Measurements from ENCODE around the gene HIC1.

Gene HIC1

DNA sequence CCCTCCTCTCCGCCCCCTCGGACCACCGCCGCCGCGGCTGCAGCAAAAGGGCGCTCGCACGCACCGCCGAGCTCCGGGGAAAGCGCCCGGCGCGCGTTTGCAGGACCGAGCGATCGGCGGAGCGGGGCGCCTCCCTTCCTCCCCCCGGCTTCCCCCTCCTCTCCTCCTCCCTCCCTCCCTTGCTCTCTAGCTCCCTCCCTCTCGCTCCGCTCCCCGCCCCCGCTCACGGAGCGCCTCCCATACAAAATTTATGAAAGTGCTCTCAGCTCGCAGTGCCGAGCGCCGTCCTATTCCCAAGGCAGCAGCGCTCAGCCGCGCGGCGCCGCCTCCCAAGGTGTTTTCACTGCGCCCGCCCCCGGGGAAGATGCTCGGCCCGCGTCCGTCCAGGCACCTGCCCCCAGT lies 29.7 kb upstream of the HIC1 start, which contains the start of gene RTN4RL1:
RTN4RL1 (minus strand) TSS at position 115 of the 402 bp plus-strand sequence. CDS start 469 bp downstream, outside the sequence.
- DNase-seq: peak; percentile 78

DNA sequence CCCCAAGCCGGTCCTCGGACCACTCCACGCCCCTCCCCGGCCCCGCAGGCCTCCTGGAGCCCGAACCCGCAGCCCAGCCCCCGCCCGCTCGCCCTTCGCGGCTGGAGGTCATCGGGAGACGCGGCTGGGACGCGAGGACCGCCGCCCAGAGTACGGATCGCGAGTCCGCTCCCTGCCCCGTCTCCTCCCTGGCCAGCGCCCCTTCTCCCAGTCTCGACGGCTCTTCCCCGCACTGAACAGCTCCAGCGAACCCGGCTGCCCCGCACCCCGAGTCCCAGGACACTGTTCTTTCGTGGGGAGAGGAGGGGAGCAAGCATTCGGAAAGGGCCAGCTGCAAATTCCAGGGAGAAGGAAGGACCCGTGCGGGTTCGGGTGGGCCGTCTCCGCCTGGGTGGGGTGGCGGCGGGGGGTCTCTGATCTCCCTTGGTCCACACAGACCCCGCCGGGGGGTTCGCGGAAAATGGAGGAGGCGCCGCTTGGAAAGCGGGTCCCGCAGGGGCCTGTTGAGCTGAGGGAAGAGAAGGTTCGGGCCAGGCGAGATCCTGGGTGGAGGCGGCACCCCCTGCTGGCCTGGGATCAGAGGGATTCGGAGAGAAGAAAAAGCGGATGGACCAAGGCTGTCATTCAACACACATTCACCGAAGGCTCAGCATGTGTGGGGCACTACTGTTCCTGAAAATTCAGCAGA lies 29.1 kb upstream of the HIC1 start:
- peak; percentile 94 for DNase-seq

DNA sequence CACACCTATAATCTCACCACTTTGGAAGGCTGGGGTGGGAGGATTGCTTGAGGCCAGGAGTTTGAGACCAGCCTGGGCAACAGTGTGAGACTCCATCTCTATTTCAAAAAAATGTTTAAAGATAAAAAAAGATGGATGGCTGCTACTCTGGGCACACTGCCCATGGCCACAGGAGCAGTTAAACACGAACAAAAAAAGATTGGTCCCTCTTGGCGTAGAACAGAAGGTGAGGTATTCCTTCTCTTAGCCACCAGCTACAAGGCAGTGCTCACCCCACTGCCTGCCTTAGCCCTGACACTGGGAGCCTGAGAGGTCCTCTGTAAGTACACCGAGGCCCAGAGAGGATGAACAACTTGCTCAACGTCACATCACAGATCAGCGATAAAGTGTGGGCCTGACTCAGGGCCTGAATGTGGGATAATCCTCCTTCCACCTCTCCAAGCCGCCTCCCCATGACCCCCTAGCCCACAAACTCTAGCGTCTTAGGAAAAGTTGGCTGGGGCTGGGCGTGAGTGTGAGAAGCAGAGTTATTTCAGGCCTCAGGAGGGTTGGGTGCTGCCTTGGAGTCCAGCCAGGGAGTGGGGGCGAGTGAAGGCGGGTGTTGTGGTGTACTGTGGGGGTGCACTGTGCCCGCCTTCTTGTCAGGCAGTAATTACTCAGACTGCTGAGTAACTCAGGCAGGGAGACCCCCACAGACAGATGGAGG lies 27.2 kb upstream of the HIC1 start:
- peak; percentile 46 for DNase-seq

DNA sequence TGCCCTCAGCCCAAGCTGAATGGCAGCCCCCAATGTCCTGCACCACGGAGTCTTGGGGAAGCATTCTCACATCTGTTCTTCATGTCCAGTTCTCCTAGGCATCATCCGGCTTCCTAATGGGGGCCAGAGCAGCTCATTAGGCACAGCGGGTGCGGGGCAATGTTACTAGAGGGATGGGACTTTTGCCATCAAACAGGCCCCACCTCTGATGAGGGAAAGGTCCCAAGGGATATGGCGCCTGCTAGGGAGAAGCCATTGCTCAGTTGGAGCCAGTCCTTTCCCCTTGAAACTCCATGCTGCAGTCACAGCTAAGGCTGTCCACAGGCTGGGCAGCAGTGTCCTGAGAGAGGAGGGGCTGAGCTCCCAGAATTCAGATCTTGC lies 26.7 kb upstream of the HIC1 start:
- DNase-seq: no peak

DNA sequence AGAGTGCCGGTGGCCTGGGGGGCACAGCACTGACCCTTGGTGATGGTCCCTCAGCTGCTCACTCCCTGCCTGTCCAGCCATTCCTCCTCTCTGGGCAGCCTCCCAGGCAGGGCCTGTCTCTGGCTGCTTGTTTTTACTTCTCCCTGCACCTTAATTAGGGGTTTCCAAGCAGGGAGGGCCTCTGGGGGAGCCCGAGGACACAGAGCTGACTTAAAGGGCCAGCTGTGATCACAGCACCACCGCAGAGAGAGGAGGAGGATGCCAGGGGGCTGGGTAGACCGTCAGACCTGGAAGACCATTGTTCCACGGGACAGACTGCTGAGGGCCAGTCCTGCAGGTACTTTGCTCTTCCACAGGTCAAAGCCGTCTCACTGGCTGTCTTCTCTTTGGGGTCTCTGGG lies 26.2 kb upstream of the HIC1 start:
- peak; percentile 67 for DNase-seq

DNA sequence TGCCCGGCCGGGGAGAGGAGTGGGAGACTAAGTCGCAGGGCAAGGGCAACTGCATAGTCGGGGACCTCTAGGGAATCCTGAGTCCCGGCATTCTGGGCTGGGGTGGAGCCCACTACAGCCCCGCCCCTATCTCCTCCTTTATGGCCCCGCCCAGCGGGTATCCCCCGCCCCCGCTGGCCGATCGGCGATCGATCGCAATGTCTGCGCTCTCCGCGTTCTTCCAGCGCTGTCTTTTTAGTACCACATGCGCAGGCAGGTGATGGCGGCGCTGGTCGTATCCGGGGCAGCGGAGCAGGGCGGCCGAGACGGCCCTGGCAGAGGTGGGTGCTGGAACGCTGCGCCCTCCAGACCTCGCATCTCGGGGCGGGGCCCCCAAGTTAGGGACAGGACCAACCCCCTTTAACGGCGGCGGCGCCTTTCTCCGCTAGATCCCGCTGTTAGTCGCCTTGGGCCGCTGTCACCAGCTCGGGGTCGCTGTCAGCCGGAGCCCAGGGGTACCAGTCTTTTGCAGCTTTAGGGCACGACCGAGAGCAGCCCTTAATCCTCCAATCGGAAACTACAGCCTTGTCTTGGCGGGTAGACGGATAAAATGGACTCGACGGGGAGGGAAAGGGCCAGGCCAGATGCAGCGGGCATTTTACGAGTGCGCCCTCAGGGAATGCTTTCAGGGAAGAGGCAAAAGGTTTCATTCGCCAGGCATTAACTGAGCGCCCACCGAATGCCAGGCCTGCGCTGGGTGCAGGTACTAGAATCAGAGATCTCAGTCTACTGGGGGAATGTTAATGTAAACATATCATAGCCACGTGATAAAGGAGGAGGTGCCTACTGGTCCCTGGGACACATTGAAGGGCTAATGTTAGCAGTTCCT lies 24.8 kb upstream of the HIC1 start, which contains the start of gene DPH1:
DPH1 (plus strand) TSS at position 243 of the 868 bp plus-strand sequence; CDS start at position 260, 17 bp downstream.
- DNase-seq: peak; percentile 95

DNA sequence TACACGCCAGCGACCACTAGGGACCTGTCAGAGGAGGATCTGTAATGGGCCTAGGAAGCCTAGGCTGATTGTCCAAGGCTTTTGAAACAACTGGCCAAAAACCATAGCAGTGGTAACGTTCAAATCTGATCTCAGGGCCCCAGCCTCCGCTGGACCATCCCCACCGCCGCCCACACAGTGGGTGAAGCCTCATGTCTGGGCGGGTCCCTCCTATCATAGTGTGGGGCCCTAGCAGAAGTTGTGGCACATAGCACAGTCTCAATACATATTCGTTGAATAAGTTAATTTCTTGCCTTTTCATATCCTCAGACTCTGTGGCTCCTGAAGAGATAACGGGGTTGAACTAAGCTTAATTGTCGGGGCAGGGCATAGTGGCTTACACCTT lies 24.1 kb upstream of the HIC1 start:
- peak; percentile 95 for DNase-seq

DNA sequence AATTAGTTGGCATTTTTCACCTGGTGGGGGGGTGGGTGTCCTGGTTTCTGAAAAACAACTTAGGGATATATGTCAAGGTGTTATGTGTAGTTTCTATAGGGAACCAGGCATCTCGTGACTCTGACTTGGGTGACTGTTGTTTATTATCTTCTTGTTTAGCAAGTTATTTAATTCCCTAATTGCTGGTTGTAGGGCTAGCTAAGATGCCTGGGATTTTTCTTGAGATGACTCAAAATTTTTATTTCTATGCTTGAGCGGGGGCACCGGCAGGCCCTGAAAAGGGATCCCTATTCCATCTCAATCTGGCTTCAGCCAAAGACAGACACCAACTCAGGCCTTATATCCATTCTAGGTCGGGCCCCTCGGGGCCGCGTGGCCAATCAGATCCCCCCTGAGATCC lies 21.8 kb upstream of the HIC1 start:
- no peak for DNase-seq

DNA sequence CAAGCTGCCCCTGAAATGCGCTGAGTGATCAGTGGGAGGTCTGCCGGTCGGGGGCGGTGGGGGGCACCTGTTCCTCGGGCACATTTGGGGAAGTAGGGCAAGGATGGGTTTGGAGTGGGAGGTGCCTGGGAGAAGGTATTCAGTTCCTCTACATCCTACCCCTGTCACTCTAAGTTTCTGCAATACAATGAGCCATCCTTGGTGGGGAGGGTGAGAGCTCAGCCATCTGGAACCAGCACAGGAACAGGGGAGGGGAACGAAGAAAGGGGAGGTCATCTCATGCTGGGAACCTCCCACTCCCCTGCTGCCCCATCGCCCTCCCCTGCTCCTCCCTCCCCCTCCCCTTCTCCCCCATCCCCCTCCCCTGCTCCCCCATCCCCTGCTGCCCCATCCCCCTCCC lies 20.7 kb upstream of the HIC1 start:
- no peak for DNase-seq

DNA sequence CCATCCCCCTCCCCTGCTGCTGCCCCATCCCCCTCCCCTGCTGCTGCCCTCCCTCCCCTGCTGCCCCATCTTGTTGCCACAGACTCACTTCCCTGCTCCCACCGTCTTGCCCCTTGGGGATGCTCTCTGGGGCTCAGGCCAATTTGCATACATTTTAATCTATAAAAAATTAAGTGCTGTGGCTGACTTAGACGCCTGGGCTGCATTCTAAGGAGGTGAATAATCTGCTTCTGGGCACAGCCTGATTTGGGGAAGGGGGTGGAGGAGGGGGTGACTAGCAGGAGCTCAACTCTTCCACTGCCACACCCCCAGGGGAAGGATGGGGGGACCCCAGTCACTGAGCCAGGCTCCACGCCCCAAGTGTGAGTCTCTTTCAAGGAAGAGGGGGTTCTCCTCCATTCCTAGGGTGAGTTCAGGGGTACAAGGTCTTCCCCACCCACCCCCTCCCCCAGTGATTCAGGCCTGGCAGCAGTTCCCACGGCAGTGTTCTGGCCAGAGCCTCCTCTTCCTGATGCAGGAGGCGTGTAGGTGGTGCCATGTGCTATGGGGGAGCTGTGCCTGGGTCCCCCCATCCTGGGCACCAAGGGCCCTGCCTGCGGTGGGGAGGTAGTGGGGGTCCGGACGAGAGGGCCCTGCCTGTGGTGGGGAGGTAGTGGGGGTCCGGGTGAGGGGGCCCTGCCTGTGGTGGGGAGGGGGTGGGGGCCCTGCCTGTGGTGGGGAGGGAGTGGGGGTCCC lies 19.9 kb upstream of the HIC1 start:
- DNase-seq: no peak

DNA sequence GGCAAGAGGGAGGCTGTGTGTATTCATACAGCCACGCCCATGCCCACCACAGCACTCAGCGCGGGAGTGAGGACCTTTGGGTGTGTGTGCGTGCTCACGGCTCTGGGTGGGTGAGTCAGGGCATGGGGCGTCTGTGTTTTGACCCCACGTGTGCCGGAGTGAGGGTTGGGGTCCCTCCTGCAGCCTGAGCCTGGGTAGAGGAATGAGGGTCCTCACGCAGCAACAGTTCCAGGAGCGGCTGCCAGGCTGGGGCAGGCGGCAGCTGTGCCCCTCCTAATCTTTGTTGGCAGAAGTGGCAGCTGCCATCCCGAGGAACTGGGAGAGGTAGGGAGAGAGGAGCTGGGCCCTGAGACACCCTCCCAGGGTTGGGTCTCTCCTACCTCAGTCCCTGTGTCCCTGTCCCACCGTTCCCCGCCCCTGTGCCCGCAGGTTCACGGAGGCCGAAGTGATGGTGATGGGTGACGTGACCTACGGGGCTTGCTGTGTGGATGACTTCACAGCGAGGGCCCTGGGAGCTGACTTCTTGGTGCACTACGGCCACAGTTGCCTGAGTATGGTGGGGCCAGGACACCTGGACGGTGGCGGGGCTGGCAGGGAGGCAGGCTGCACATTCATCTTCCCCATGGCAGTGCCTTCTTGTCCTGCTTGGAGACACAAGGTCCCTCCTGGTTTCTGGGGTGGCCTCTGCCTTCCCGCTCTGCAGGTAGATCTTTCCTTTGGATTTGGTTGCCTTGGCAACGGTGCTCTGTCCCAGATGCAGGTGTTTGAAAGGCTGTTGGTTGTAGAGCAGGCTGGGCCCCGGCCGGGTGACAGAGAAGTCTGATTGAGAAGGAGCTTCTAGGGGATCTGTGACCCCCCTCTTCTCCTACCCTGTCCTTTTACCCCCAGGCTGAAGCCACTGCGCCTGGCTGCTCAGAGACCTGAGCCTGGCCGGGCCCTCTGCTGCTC lies 19.1 kb upstream of the HIC1 start:
- DNase-seq: no peak

DNA sequence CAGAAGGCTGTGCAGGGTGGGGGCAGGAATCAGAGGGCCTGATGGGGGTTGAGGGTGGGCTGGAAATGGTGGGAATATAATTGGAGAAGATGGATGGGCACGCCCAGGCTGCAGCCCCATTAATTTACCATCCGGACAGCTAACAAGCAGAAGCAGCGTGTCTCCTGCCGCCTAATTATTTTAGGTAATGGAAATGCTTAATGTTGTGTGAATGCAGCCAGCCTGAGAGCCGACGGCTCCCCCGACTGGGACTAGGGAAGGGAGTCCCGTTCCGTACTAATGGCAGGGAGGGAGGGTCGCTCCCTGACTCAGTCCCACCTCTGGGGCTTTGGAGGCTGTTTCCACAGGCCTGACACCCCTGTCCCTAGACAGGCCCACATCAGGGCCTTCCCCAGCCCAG lies 17.7 kb upstream of the HIC1 start:
- DNase-seq: no peak

DNA sequence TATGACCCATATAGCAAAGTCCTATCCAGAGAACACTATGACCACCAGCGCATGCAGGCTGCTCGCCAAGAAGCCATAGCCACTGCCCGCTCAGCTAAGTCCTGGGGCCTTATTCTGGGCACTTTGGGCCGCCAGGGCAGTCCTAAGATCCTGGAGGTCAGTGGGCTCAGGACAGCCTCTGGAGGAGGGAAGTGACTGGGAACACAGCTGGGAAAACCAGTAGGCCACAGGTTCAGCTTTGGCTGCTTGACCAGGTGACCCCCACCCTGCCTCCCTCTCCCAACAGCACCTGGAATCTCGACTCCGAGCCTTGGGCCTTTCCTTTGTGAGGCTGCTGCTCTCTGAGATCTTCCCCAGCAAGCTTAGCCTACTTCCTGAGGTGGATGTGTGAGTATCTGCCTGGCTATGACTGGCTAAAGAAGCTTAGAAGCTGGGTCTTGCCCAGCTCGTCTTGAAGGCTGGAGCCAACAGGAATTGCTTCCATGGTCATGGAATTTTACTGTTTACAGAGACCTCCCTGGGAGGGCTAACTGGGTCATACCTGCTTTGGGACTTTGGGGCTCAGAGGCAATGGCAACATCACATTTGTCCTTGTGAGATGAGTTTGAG lies 14.6 kb upstream of the HIC1 start:
- no peak for DNase-seq

DNA sequence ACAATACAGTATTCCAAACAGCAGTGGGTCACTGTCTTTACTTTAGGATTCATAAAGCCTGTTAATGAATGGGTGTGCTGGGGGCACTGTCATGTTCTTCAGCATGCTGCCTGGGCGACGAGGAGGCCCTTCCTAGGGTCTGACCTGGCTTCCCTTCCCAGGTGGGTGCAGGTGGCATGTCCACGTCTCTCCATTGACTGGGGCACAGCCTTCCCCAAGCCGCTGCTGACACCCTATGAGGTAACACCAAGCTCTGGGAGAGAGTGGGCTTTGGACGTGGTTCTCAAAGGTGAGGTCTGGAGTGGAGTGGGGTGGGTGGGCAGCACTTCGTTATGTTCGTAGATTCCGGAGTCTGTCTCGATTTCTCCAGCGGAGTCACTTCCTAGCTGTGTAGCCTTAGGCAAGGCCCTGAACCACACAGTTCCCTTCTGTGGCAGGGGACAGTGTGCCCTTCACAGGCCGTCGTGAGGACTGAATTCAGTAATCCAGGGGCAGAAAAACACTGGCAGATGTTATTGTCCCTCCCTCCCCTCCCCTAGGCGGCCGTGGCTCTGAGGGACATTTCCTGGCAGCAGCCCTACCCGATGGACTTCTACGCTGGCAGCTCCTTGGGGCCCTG lies 13.9 kb upstream of the HIC1 start:
- no peak for DNase-seq

DNA sequence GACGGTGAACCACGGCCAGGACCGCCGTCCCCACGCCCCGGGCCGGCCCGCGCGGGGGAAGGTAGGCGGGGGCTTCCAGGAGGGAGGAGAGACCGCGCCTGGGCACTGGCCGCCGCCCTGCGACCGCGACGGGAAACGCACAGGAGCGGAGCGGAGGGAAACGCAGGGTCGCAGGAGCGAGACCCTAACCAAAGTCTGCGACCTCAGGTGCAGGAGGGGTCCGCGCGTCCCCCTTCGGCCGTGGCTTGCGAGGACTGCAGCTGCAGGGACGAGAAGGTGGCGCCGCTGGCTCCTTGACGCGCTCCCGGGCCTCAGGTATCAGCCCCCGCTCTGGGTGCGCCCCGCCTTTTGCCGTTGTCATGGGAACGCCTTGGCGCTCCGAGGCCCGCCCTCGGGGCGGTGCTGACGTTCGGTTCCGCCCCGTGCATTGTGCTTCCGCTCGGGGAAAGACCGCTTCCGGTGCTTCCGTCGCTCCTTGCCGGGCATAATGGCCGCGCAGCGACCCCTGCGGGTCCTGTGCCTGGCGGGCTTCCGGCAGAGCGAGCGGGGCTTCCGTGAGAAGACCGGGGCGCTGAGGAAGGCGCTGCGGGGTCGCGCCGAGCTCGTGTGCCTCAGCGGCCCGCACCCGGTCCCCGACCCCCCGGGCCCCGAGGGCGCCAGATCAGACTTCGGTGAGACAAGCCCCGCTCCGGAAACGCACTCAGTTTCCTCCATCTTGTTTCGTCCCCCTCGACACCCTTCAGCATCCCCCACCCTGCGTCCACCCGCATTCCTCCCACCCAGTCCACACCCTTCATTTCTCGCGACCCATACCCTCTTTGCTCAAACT lies 13.1 kb upstream of the HIC1 start, which contains the start of gene OVCA2:
OVCA2 (plus strand) TSS at position 462 of the 829 bp plus-strand sequence; CDS start at position 488, 26 bp downstream.
- peak; percentile 99 for DNase-seq

DNA sequence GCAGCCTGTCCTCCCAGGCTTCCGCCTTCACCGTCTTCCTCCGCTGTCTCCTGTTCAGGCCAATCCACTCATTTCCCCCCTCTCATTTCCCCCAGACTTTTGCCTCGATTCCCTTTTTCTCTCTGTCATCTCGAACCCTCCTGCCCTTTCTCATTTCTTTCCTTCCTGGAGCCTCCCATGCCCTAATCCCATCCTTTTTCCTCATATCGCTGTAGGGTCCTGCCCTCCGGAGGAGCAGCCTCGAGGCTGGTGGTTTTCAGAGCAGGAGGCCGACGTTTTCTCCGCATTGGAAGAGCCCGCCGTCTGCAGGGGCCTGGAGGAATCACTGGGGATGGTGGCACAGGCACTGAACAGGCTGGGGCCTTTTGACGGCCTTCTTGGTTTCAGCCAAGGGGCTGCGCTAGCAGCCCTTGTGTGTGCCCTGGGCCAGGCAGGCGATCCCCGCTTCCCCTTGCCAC lies 12.5 kb upstream of the HIC1 start:
- DNase-seq: peak; percentile 77

DNA sequence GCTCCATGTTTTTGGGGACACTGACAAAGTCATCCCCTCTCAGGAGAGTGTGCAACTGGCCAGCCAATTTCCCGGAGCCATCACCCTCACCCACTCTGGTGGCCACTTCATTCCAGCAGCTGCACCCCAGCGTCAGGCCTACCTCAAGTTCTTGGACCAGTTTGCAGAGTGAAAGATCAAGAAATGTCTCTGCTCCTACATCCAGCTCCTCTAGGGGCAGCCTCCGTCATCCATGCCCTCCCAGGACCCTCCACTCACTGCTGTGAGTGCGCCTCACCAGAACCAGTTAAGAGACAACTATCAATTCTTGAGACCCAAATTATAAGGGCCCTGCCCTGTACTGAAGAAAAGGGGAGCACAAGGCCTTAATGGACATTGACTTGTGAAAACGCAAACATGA lies 12.0 kb upstream of the HIC1 start:
- no peak for DNase-seq

DNA sequence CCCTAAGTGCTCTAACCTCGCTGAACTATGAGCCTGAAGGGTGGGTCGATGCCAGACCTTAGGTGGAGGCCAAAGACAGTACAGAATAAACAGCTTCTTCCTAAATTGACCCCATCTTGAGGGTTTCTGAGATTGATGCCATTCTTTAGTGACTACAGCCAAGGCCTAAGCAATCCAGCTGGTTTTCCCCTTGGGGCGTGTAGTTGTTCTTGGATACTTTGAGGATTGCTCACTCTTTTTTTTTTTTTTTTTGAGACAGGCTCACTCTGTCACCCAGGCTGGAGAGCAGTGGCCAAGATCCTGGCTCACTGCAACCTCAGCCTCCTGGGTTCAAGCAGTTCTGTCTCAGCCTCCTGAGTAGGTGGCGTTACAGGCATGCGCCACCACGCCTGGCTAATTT lies 11.1 kb upstream of the HIC1 start:
- peak; percentile 86 for DNase-seq

DNA sequence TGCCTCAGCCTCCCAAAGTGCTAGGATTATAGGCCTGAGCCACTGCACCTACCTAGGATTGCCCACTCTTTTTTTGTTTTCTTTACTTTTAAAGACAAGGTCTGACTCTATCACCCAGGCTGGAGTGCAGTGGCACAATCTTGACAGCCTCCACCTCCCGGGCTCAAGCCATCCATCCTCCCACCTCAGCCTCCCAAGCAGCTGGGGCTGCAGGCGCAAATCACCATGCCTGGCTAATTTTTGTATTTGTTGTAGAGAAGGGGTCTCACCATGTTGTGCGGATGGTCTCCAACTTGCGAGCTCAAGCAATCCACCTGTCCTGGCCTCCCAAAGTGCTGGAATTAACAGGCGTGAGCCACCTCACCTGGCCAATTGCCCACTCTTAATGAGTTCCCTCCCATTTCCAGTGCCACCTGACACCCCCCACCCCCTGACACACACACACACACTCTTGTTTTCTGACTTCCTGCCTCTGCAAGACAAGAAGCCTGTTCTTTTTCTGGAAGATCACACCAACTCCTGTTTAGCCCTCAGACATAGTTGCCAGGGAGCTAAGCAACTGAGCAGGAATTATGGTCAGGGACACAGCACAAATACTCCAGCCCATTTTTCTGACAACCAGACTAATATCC lies 10.5 kb upstream of the HIC1 start:
- DNase-seq: no peak

Measured in islet precursor cell (in vitro differentiated cells).